HepG2 (cell line): ENCODE measurements around the gene TPCN2. TPM values are rescaled to one million over a fixed set of nuclear protein-coding genes. Genes with fewer than 3 reads are reported as not detected.

Experiments
- ATAC-seq: fragments of 200-7000 bp; cut with Tn5 transposase; 3 replicates; pipeline ENCODE4 v1.9.1; 2020; ENCODE audit warnings: mild to moderate bottlenecking, moderate library complexity
- BruUV-seq: library from RNA; stranded (reverse); fragments of 400-500 nt; replicated peaks from 2 replicates; lab custom pipeline; 2021; lab: Mats Ljungman, UMichigan
- CTCF ChIA-PET: fragments of 300-600 bp; formaldehyde crosslinking; extraction: SDS; loops from one replicate; lab custom pipeline; 2021; ENCODE audit warnings: low total read pairs, inconsistent platforms, low intra/inter-chr PET ratio; lab: Yijun Ruan, JAX
- POLR2A ChIA-PET: fragments of 350-600 bp; sonication (Branson Sonifier 250); formaldehyde crosslinking; loops from one replicate; lab custom pipeline; 2020; ENCODE audit warnings: antibody characterized with exemption, inconsistent platforms; lab: Yijun Ruan, JAX
- DNase-seq: peaks from one replicate; pipeline ENCODE4 v3.0.0-alpha.2; 2015; ENCODE audit warnings: low spot score
- FAIRE-seq: peaks from 3 replicates; lab custom pipeline; 2011; peaks lifted over from hg19 to GRCh38; lab: Jason Lieb, UNC
- H2AFZ ChIP-seq: one replicate; pipeline ENCODE4 v1.6.1; 2011; ENCODE audit warnings: low read length, inconsistent platforms
- H3K27ac ChIP-seq: fragments of 300-600 bp; 3 replicates; pipeline ENCODE4 v1.8.0; 2011; ENCODE audit warnings: mixed run types, mild to moderate bottlenecking, mixed read lengths, low read length, inconsistent platforms; ENCODE audit not compliant: insufficient read depth; ENCODE audit errors: extremely low read length
- H3K27me3 ChIP-seq, 2 experiments: fragments of 200-600 bp in 1 of 2; 2 replicates in 1 of 2; 3 replicates in 1 of 2; pipeline versions ENCODE4 v1.6.0 to v1.8.0; 2011; ENCODE audit warnings: low read length in 2 of 2, mild to moderate bottlenecking in 2 of 2, moderate library complexity in 2 of 2, inconsistent platforms in 1 of 2; ENCODE audit not compliant: insufficient read depth in 2 of 2, control insufficient read depth in 1 of 2
- H3K36me3 ChIP-seq, 2 experiments: fragments of 200-600 bp in 1 of 2; replicated peaks in 1 of 2; 2 replicates in 1 of 2; 3 replicates in 1 of 2; pipeline versions ENCODE4 v1.5.1 to v1.8.0; 2011; ENCODE audit warnings: low read length in 2 of 2, inconsistent platforms in 1 of 2; ENCODE audit not compliant: insufficient read depth in 2 of 2, control insufficient read depth in 1 of 2
- H3K4me1 ChIP-seq: 2 replicates; pipeline ENCODE4 v1.5.1; 2012; ENCODE audit warnings: low read length, inconsistent platforms; ENCODE audit not compliant: insufficient read depth
- H3K4me2 ChIP-seq: 2 replicates; pipeline ENCODE4 v1.6.0; 2011; ENCODE audit warnings: low read depth, low read length, inconsistent platforms
- H3K4me3 ChIP-seq, 3 experiments: fragments of 200-600 bp in 1 of 3; sonication (generic), shearing (Covaris generic) in 1 of 3; replicated peaks in 1 of 3; 2 replicates each; pipeline ENCODE4 v1.5.1; 2011 to 2016; ENCODE audit warnings: low read length in 3 of 3, inconsistent platforms in 2 of 3, low read depth in 2 of 3, mild to moderate bottlenecking in 2 of 3, control low read depth in 1 of 3, mixed read lengths in 1 of 3; ENCODE audit not compliant: insufficient read depth in 1 of 3
- H3K79me2 ChIP-seq: one replicate; pipeline ENCODE4 v1.6.1; 2011; ENCODE audit warnings: low read length, inconsistent platforms; ENCODE audit not compliant: insufficient read depth
- H3K9ac ChIP-seq: 2 replicates; pipeline ENCODE4 v1.6.0; 2011; ENCODE audit warnings: mild to moderate bottlenecking, low read depth, low read length, inconsistent platforms; ENCODE audit not compliant: insufficient read depth
- H3K9me3 ChIP-seq: 2 replicates; pipeline ENCODE4 v1.5.1; 2012; ENCODE audit warnings: mild to moderate bottlenecking, low read length
- H4K20me1 ChIP-seq: 2 replicates; pipeline ENCODE4 v1.6.0; 2011; ENCODE audit warnings: inconsistent platforms, mild to moderate bottlenecking, low read length, moderate library complexity; ENCODE audit not compliant: insufficient read depth
- AGO2 ChIP-seq: fragments of 200-400 bp; formaldehyde crosslinking; optimal IDR thresholded peaks from 2 replicates; pipeline ENCODE3; 2017; ENCODE audit warnings: mild to moderate bottlenecking, low read depth, low read length, moderate library complexity
- KDM6A ChIP-seq: IDR thresholded peaks from 2 replicates; pipeline ENCODE4 v1.6.1; 2016; ENCODE audit warnings: low read depth
- NFATC3 ChIP-seq: sonication (generic); formaldehyde crosslinking; IDR thresholded peaks from 2 replicates; pipeline ENCODE4 v1.5.1; 2020; ENCODE audit warnings: mild to moderate bottlenecking, missing genetic modification reagents
- THAP11 ChIP-seq: IDR thresholded peaks from 2 replicates; pipeline ENCODE4 v1.6.1; 2016; ENCODE audit warnings: missing biosample characterization, missing genetic modification reagents
- ZBTB2 ChIP-seq: sonication (generic); formaldehyde crosslinking; IDR thresholded peaks from 2 replicates; pipeline ENCODE4 v1.8.0; 2022; ENCODE audit warnings: low read depth, missing genetic modification reagents
- ZNF451 ChIP-seq: sonication (generic); formaldehyde crosslinking; IDR thresholded peaks from 2 replicates; pipeline ENCODE4 v1.5.0; 2020; ENCODE audit warnings: mild to moderate bottlenecking, missing genetic modification reagents
- ZNF780A ChIP-seq: sonication (generic); formaldehyde crosslinking; IDR thresholded peaks from 2 replicates; pipeline ENCODE4 v1.8.0; 2022; ENCODE audit warnings: mild to moderate bottlenecking, missing genetic modification reagents, moderate library complexity
- WGBS: methylation state at CpG from one replicate; pipeline ENCODE4 v1.1.6; 2017; ENCODE audit warnings: low lambda C conversion rate; 5-methylcytosine and 5-hydroxymethylcytosine counted together
- in situ Hi-C: cut with HindIII; loops from 2 replicates; pipeline ENCODE4 v1.10.0; 2017; ENCODE audit warnings: low pct_unique_long_range_greater_than_20kb; ENCODE audit not compliant: extremely low pct_ligation_motif_present
- intact Hi-C: fragments of 100-400 bp; cut with micrococcal nuclease; formaldehyde crosslinking; loops from one replicate; pipeline ENCODE4 v1.10.0; 2022; ENCODE audit not compliant: unreplicated experiment
- polyA plus RNA-seq, 8 experiments: library from polyadenylated mRNA; depleted of rRNA in 3 of 8; stranded (reverse) in 7 of 8; unstranded in 1 of 8; fragments of >200 nt; fragmentation: Illumina TruSeq in 4 of 8; extraction: Trizol in 4 of 8; gene quantifications; 2 replicates each; pipeline versions ENCODE4 v1.2.1 to v1.2.3, GENCODE V29; 2011 to 2016; ENCODE audit warnings: low read depth in 4 of 8, missing spikeins in 1 of 8, mixed read lengths in 1 of 8; ENCODE audit not compliant: insufficient read depth in 1 of 8
- total RNA-seq, 5 experiments: library from RNA; depleted of rRNA; stranded (reverse); fragments of >200 nt; fragmentation: Illumina TruSeq; extraction: Trizol; gene quantifications; 2 replicates each; pipeline ENCODE4 v1.2.3, GENCODE V29; 2016; ENCODE audit warnings: low read depth in 1 of 5

The TPCN2 gene
- total and polyA plus RNA-seq, 2 of the 13 experiments (the other 11 are each of a cell fraction or from before 2014, with no cell fraction given): 5.6 to 5.9 TPM

GRCh38 chr11:69081180-69081579 is 32.4 kb downstream of the TPCN2 start:
- Histone ChIP-seq H3K9me3 (no peaks in the 10 kb centered on the region), H3K4me3 (no peak overlapping the region), H3K4me1 (no peaks in the 10 kb centered on the region), H3K36me3 (peaks cover 2 to 12% of the 10 kb centered on the region in 2 experiments; a peak in 3 of 5 replicates), H3K4me2 (no peak overlapping the region), H2AFZ (no peak overlapping the region), H3K27me3 (no peaks in the 10 kb centered on the region), H3K79me2 (no peaks in the 10 kb centered on the region), H3K27ac (no peak overlapping the region), H4K20me1 (no peaks in the 10 kb centered on the region), H3K9ac (no peak overlapping the region)
- DNase-seq: no peak
- TF ChIP-seq KDM6A: no peak
- POLR2A ChIA-PET: no interaction called here
- CTCF ChIA-PET: no interaction called here
- WGBS: 97% methylated on average over 17 of the region's 23 CpGs
- intact Hi-C loops: no loop called here
- in situ Hi-C loops: no loop called here
- no peak for ATAC-seq
- no peak for FAIRE-seq
- no TSS peak for BruUV-seq

GRCh38 chr11:69083531-69084247 is 35.0 kb downstream of the TPCN2 start:
- no peak overlapping the region for H3K27ac ChIP-seq
- WGBS: 94% methylated on average over 13 of the region's 28 CpGs
- peaks cover 2 to 5% of the 10 kb centered on the region in 2 experiments; a peak in 3 of 5 replicates for H3K36me3 ChIP-seq
- ChIA-PET CTCF (no interaction called here), POLR2A (no interaction called here)
- no peaks in the 10 kb centered on the region for H3K27me3 ChIP-seq
- no peak overlapping the region for H3K4me2 ChIP-seq
- no peak overlapping the region for H2AFZ ChIP-seq
- H3K4me1 ChIP-seq: no peaks in the 10 kb centered on the region
- no peaks in the 10 kb centered on the region for H4K20me1 ChIP-seq
- ATAC-seq: no peak
- no peak for FAIRE-seq
- no TSS peak for BruUV-seq
- intact Hi-C loops: no loop called here
- in situ Hi-C loops: no loop called here
- H3K9me3 ChIP-seq: no peaks in the 10 kb centered on the region
- no peak overlapping the region for H3K9ac ChIP-seq
- no peak for TF ChIP-seq THAP11 (CRISPR knock-in tag)
- TF ChIP-seq ZBTB2 (CRISPR knock-in tag): no peak
- no peak for TF ChIP-seq ZNF780A
- peak; percentile 34 for TF ChIP-seq AGO2
- no peak for TF ChIP-seq ZNF451
- TF ChIP-seq NFATC3: no peak
- no peaks in the 10 kb centered on the region for H3K79me2 ChIP-seq
- no peak for DNase-seq
- no peak overlapping the region for H3K4me3 ChIP-seq
